Vagina (tissue), 2 donors: ENCODE data around the gene MMP27. TPM values are rescaled to one million over a fixed set of nuclear protein-coding genes. Genes with fewer than 3 reads are reported as not detected.

Experiments
- DNase-seq, 2 donors: peaks; one replicate each; pipeline ENCODE4 v3.0.0-alpha.2; 2017; ENCODE audit errors: extremely low spot score in 2 of 2
- H3K27ac ChIP-seq: fragments of 200-600 bp; sonication (generic); one replicate; pipeline ENCODE4 v1.5.1; 2019
- H3K27me3 ChIP-seq: fragments of 200-600 bp; sonication (generic); one replicate; pipeline ENCODE4 v1.5.1; 2019
- H3K36me3 ChIP-seq, 2 donors: fragments of 200-600 bp; sonication (generic); one replicate each; pipeline ENCODE4 v1.5.1; 2017 to 2019
- H3K4me1 ChIP-seq: fragments of 200-600 bp; sonication (generic); one replicate; pipeline ENCODE4 v1.5.1; 2019
- H3K4me3 ChIP-seq, 2 donors: fragments of 200-600 bp; sonication (generic); 1 replicate in 1 of 2; 2 replicates in 1 of 2; pipeline ENCODE4 v1.5.1; 2016 to 2019
- H3K9me3 ChIP-seq: fragments of 200-600 bp; sonication (generic); one replicate; pipeline ENCODE4 v1.5.1; 2019
- CTCF ChIP-seq, 3 experiments: fragments of 450-650 bp in 2 of 3; fragments of 200-600 bp in 1 of 3; sonication (generic) in 1 of 3; IDR thresholded peaks; one replicate each; pipeline ENCODE4 v1.5.1; 2017 to 2019; ENCODE audit warnings: antibody characterized with exemption in 3 of 3, mild to moderate bottlenecking in 2 of 3, moderate library complexity in 2 of 3
- POLR2A ChIP-seq, 2 donors: fragments of 450-650 bp; IDR thresholded peaks; one replicate each; pipeline ENCODE4 v1.6.1; 2017; ENCODE audit warnings: antibody characterized with exemption in 2 of 2, mild to moderate bottlenecking in 2 of 2, moderate library complexity in 2 of 2
- POLR2AphosphoS5 ChIP-seq, 2 donors: sonication (generic); formaldehyde crosslinking; IDR thresholded peaks; one replicate each; pipeline ENCODE4 v1.9.0; 2017; ENCODE audit warnings: antibody characterized with exemption in 2 of 2, mild to moderate bottlenecking in 2 of 2, low read depth in 1 of 2; ENCODE audit not compliant: insufficient read depth in 1 of 2
- intact Hi-C: fragments of 100-400 bp; cut with DNase I; formaldehyde crosslinking; loops from one replicate; pipeline ENCODE4 v1.15.1; 2023
- total RNA-seq: library from RNA; depleted of rRNA; stranded (reverse); fragments of >200 nt; gene quantifications from one replicate; pipeline ENCODE4 v1.2.3, GENCODE V29; 2016

MMP27 gene
- total RNA-seq, 1 donor from 2014 or later: not detected

- Histone ChIP-seq H3K4me3 (no peak overlapping the region), H3K36me3 (no peaks in the 10 kb centered on the region), H3K27ac (no peak overlapping the region), H3K27me3 (no peaks in the 10 kb centered on the region), H3K4me1 (no peaks in the 10 kb centered on the region), H3K9me3 (no peaks in the 10 kb centered on the region)
- TF ChIP-seq POLR2A (IDR thresholded peaks at IDR 0.05) (no peak), POLR2AphosphoS5 (IDR thresholded peaks at IDR 0.05; ENCODE audit: insufficient read depth in 1 of 2, low read depth in 1 of 2) (no peak), CTCF (IDR thresholded peaks at IDR 0.05) (no peak)
- intact Hi-C loops: no loop called here
- no peak for DNase-seq
Observed at GRCh38 chr11:102654761-102655160, 50.8 kb downstream of the MMP27 start.

GRCh38 chr11:102653744-102654291 is 51.8 kb downstream of the MMP27 start:
- no peak for TF ChIP-seq POLR2A (IDR thresholded peaks at IDR 0.05)
- TF ChIP-seq POLR2AphosphoS5 (IDR thresholded peaks at IDR 0.05; ENCODE audit: insufficient read depth in 1 of 2, low read depth in 1 of 2): no peak
- no peak for TF ChIP-seq CTCF (IDR thresholded peaks at IDR 0.05)
- H3K4me1 ChIP-seq: no peaks in the 10 kb centered on the region
- H3K4me3 ChIP-seq: no peak overlapping the region
- H3K27ac ChIP-seq: no peak overlapping the region
- H3K27me3 ChIP-seq: no peaks in the 10 kb centered on the region
- H3K9me3 ChIP-seq: no peaks in the 10 kb centered on the region
- DNase-seq: no peak
- intact Hi-C loops: no loop called here
- no peaks in the 10 kb centered on the region for H3K36me3 ChIP-seq

- Histone ChIP-seq H3K4me3 (no peak overlapping the region), H3K27me3 (no peaks in the 10 kb centered on the region), H3K9me3 (no peaks in the 10 kb centered on the region), H3K4me1 (no peaks in the 10 kb centered on the region), H3K36me3 (no peaks in the 10 kb centered on the region), H3K27ac (no peak overlapping the region)
- TF ChIP-seq POLR2AphosphoS5 (IDR thresholded peaks at IDR 0.05; ENCODE audit: insufficient read depth in 1 of 2, low read depth in 1 of 2) (no peak), POLR2A (IDR thresholded peaks at IDR 0.05) (no peak), CTCF (IDR thresholded peaks at IDR 0.05) (no peak)
- intact Hi-C loops: no loop called here
- no peak for DNase-seq
Observed at GRCh38 chr11:102647430-102647829, 58.1 kb downstream of the MMP27 start.

- H3K36me3 ChIP-seq: no peaks in the 10 kb centered on the region
- TF ChIP-seq POLR2AphosphoS5 (IDR thresholded peaks at IDR 0.05; ENCODE audit: insufficient read depth in 1 of 2, low read depth in 1 of 2): no peak
- no peak for TF ChIP-seq CTCF (IDR thresholded peaks at IDR 0.05)
- TF ChIP-seq POLR2A (IDR thresholded peaks at IDR 0.05): no peak
- intact Hi-C loops: no loop called here
Observed at GRCh38 chr11:102643941-102644340, 61.6 kb downstream of the MMP27 start.

More at GRCh38 chr11:102643941-102644340, 61.6 kb downstream of the MMP27 start:
- no peak for DNase-seq
- Histone ChIP-seq H3K9me3 (no peaks in the 10 kb centered on the region), H3K4me1 (no peaks in the 10 kb centered on the region), H3K27ac (no peak overlapping the region), H3K27me3 (no peaks in the 10 kb centered on the region), H3K4me3 (no peak overlapping the region)

Other genes starting within 250 kb of the MMP27 start
- 6.9 TPM for gene MMP7, start 175.0 kb downstream of the MMP27 start, total RNA-seq
- gene MMP20, start 80.4 kb downstream of the MMP27 start, total RNA-seq: not detected
- not detected for gene MMP8, start 19.2 kb upstream of the MMP27 start, total RNA-seq
- gene MMP10, start 74.9 kb upstream of the MMP27 start, total RNA-seq: not detected
- not detected for gene MMP1, start 92.4 kb upstream of the MMP27 start, total RNA-seq
- gene MMP3, start 137.8 kb upstream of the MMP27 start, total RNA-seq: not detected
- gene MMP12, start 169.2 kb upstream of the MMP27 start, total RNA-seq: not detected
- gene MMP13, start 250.0 kb upstream of the MMP27 start, total RNA-seq: 0.98 TPM